ENCODE results near the gene TGFB3. TPM values are rescaled to one million over a fixed set of nuclear protein-coding genes. Genes with fewer than 3 reads are reported as not detected.
A peak's percentile ranks its signal among the peaks of the same experiment; 100 is the strongest.

TGFB3 gene
- total and polyA plus RNA-seq, 4 donors: 2.1 to 5.8 (median 3.2) TPM

DNA sequence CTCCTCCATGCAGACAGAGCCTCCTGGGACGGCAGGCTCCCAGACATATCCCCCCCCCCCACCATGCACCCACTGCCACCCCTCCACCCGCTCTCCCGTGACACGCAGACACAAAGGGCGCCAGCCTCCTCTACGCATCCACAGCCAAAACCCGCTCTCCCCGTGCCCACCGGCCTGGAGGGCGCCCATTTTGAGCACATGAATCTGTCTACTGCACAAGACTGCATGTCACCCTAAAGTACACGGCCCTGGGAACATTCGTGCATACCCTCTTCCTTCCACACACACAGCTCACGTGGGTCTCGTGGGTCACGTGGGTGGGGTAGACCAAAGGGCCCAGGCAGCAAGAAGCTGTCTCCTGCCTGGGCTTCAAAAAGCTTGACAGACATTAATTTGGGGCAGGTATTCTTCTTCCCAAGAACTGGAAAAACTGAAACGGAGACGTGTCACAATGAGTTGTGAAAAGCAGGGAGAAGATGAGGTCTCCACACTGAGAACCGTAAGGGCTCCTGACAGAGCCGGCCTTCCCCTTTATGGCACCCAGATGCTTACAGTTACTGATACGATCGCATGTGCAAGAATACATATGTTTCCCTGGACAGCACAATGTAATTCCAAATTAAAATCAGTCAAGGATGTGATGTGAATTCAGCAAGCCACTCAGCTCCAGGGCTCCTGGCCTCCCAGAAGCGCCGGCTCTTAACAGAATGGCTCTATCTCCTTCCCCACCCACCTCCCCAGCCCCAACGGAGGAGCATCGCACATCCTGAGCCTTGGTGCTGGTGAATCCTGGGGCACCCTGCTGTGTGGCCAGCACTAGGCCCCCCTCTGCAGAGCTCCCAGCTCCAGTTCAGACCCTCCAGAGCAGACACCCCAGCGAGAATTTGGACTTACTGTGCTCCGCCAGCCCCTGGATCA lies 1.9 kb downstream of the TGFB3 start:
- H3K27me3 ChIP-seq (ENCODE audit: control insufficient read depth in 4 of 4, insufficient read depth in 4 of 4, low read length in 3 of 4): no peaks in the 10 kb centered on the region
- no peaks in the 10 kb centered on the region for H3K36me3 ChIP-seq (ENCODE audit: control insufficient read depth in 4 of 4, insufficient read depth in 3 of 4, low read depth in 1 of 4, low read length in 3 of 4)
- H3K4me3 ChIP-seq (ENCODE audit: low read depth in 1 of 3, low read length in 3 of 3): peak overlapping the region; percentile 5 to 27 (median 14)
- H3K27ac ChIP-seq (ENCODE audit: low read depth in 1 of 2, low read length in 2 of 2): peak overlapping the region in 1 of 2 donors; percentile 45
- DNase-seq (ENCODE audit: low spot score): no peak
- H3K9ac ChIP-seq (ENCODE audit: low read depth in 1 of 2, low read length in 2 of 2): peak overlapping the region in 1 of 2 donors; percentile 4
- WGBS: 83% methylated on average over 27 of the region's 27 CpGs
- TF ChIP-seq, protein P1, sequence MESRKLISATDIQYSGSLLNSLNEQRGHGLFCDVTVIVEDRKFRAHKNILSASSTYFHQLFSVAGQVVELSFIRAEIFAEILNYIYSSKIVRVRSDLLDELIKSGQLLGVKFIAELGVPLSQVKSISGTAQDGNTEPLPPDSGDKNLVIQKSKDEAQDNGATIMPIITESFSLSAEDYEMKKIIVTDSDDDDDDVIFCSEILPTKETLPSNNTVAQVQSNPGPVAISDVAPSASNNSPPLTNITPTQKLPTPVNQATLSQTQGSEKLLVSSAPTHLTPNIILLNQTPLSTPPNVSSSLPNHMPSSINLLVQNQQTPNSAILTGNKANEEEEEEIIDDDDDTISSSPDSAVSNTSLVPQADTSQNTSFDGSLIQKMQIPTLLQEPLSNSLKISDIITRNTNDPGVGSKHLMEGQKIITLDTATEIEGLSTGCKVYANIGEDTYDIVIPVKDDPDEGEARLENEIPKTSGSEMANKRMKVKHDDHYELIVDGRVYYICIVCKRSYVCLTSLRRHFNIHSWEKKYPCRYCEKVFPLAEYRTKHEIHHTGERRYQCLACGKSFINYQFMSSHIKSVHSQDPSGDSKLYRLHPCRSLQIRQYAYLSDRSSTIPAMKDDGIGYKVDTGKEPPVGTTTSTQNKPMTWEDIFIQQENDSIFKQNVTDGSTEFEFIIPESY (IDR thresholded peaks at IDR 0.05): no peak
- no peak for TF ChIP-seq FOXA2 (IDR thresholded peaks at IDR 0.05)
- TF ChIP-seq SP1 (IDR thresholded peaks at IDR 0.05): no peak
- TF ChIP-seq, protein P2, sequence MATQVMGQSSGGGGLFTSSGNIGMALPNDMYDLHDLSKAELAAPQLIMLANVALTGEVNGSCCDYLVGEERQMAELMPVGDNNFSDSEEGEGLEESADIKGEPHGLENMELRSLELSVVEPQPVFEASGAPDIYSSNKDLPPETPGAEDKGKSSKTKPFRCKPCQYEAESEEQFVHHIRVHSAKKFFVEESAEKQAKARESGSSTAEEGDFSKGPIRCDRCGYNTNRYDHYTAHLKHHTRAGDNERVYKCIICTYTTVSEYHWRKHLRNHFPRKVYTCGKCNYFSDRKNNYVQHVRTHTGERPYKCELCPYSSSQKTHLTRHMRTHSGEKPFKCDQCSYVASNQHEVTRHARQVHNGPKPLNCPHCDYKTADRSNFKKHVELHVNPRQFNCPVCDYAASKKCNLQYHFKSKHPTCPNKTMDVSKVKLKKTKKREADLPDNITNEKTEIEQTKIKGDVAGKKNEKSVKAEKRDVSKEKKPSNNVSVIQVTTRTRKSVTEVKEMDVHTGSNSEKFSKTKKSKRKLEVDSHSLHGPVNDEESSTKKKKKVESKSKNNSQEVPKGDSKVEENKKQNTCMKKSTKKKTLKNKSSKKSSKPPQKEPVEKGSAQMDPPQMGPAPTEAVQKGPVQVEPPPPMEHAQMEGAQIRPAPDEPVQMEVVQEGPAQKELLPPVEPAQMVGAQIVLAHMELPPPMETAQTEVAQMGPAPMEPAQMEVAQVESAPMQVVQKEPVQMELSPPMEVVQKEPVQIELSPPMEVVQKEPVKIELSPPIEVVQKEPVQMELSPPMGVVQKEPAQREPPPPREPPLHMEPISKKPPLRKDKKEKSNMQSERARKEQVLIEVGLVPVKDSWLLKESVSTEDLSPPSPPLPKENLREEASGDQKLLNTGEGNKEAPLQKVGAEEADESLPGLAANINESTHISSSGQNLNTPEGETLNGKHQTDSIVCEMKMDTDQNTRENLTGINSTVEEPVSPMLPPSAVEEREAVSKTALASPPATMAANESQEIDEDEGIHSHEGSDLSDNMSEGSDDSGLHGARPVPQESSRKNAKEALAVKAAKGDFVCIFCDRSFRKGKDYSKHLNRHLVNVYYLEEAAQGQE (IDR thresholded peaks at IDR 0.05): no peak
- TF ChIP-seq TAF1 (conservative IDR thresholded peaks at IDR 0.05): no peak
- TF ChIP-seq NR2F2 (IDR thresholded peaks at IDR 0.05): no peak
- TF ChIP-seq, protein P3, sequence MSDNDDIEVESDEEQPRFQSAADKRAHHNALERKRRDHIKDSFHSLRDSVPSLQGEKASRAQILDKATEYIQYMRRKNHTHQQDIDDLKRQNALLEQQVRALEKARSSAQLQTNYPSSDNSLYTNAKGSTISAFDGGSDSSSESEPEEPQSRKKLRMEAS (IDR thresholded peaks at IDR 0.05): no peak
- no peak for TF ChIP-seq RXRA (IDR thresholded peaks at IDR 0.05)
- H3K4me1 ChIP-seq (ENCODE audit: control insufficient read depth in 4 of 4, insufficient read depth in 4 of 4, low read length in 3 of 4): peaks cover 2 to 54% (median 28%) of the 10 kb centered on the region in 4 donors
- H3K9me3 ChIP-seq (ENCODE audit: control insufficient read depth in 4 of 4, low read length in 3 of 4): no peaks in the 10 kb centered on the region

DNA sequence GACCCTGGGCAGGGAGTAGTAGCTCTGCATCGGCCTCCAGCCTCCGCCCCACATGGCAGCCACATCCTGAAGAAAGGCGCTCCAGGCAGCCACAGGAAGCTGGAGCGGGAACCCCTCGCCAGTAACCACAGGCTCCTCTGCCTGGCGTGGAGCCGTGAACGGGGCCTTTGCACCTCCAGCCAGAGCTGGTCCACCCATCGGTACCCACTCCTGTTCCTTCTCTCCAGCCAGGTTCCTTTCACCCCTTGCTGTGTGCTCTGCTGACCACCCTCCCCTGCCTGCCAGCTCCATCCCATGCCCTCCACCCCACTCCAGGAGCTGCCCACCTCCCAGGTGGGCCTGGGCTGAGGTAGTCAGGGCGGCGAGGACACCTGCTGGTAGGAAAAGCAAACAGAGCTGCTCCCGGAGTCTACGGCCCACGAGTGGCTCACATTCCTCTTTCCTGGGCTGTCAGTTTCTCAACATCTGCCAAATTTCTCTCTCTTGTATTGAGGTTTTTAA lies 2.7 kb downstream of the TGFB3 start:
- H3K36me3 ChIP-seq (ENCODE audit: control insufficient read depth in 4 of 4, insufficient read depth in 3 of 4, low read depth in 1 of 4, low read length in 3 of 4): no peaks in the 10 kb centered on the region
- whole genome bisulfite sequencing: 62% methylated on average over 14 of the region's 14 CpGs
- peak overlapping the region in 1 of 3 donors; percentile 2 for H3K4me3 ChIP-seq (ENCODE audit: low read depth in 1 of 3, low read length in 3 of 3)
- H3K9me3 ChIP-seq (ENCODE audit: control insufficient read depth in 4 of 4, low read length in 3 of 4): no peaks in the 10 kb centered on the region
- H3K4me1 ChIP-seq (ENCODE audit: control insufficient read depth in 4 of 4, insufficient read depth in 4 of 4, low read length in 3 of 4): peaks cover 0 to 47% (median 20%) of the 10 kb centered on the region in 4 donors
- H3K27me3 ChIP-seq (ENCODE audit: control insufficient read depth in 4 of 4, insufficient read depth in 4 of 4, low read length in 3 of 4): no peaks in the 10 kb centered on the region
- peak overlapping the region in 1 of 2 donors; percentile 18 for H3K9ac ChIP-seq (ENCODE audit: low read depth in 1 of 2, low read length in 2 of 2)
- no peak for DNase-seq (ENCODE audit: low spot score)
- no peak overlapping the region for H3K27ac ChIP-seq (ENCODE audit: low read depth in 1 of 2, low read length in 2 of 2)
- TF ChIP-seq, protein P4, sequence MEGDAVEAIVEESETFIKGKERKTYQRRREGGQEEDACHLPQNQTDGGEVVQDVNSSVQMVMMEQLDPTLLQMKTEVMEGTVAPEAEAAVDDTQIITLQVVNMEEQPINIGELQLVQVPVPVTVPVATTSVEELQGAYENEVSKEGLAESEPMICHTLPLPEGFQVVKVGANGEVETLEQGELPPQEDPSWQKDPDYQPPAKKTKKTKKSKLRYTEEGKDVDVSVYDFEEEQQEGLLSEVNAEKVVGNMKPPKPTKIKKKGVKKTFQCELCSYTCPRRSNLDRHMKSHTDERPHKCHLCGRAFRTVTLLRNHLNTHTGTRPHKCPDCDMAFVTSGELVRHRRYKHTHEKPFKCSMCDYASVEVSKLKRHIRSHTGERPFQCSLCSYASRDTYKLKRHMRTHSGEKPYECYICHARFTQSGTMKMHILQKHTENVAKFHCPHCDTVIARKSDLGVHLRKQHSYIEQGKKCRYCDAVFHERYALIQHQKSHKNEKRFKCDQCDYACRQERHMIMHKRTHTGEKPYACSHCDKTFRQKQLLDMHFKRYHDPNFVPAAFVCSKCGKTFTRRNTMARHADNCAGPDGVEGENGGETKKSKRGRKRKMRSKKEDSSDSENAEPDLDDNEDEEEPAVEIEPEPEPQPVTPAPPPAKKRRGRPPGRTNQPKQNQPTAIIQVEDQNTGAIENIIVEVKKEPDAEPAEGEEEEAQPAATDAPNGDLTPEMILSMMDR (IDR thresholded peaks at IDR 0.05; ENCODE audit: low read depth, low read length, missing input control): peak; percentile 28
- TF ChIP-seq GABPA (IDR thresholded peaks at IDR 0.05 in 1 of 2, conservative IDR thresholded peaks at IDR 0.05 in 1 of 2) (no peak), HNF4G (IDR thresholded peaks at IDR 0.05) (no peak), YY1 (IDR thresholded peaks at IDR 0.05) (no peak), EGR1 (IDR thresholded peaks at IDR 0.05; ENCODE audit: low read depth in 2 of 2) (no peak), NR2F2 (IDR thresholded peaks at IDR 0.05) (no peak), RXRA (IDR thresholded peaks at IDR 0.05) (no peak), JUND (IDR thresholded peaks at IDR 0.05) (no peak), FOXA1 (IDR thresholded peaks at IDR 0.05) (no peak), RAD21 (IDR thresholded peaks at IDR 0.05) (peak; percentile 53 to 71)
- TF ChIP-seq, protein P1 (IDR thresholded peaks at IDR 0.05): no peak
- TF ChIP-seq, protein P2 (IDR thresholded peaks at IDR 0.05): no peak
- TF ChIP-seq, protein P3 (IDR thresholded peaks at IDR 0.05): no peak

Data from liver (tissue), 9 donors.